ENCODE measurements around the gene DIDO1.

DNA sequence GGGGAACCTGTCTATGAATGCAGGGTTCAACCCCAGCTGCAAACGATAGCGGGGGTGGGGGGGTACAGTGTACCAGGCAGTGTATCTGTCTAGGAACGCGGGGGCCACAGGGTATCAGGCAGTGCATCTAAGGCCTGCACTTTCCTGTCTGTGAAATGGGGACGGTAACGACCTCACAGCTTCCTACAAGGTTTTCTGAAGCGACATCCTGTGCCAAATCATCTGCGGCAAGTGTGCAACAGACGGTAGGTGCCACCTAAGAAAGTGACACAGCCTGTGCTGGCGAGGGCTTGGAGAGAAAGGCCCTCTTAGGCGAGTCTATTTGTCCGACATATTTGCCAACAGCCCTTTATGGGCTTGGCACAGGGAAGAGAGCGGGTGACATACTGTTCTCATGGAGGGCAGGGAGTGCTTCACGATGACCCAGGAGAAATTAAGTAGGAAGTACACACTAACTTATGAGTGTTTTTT, 3.8 kb downstream of the DIDO1 start:
- no peak for TF ChIP-seq POLR2A (IDR thresholded peaks at IDR 0.05)
- TF ChIP-seq, protein P1, sequence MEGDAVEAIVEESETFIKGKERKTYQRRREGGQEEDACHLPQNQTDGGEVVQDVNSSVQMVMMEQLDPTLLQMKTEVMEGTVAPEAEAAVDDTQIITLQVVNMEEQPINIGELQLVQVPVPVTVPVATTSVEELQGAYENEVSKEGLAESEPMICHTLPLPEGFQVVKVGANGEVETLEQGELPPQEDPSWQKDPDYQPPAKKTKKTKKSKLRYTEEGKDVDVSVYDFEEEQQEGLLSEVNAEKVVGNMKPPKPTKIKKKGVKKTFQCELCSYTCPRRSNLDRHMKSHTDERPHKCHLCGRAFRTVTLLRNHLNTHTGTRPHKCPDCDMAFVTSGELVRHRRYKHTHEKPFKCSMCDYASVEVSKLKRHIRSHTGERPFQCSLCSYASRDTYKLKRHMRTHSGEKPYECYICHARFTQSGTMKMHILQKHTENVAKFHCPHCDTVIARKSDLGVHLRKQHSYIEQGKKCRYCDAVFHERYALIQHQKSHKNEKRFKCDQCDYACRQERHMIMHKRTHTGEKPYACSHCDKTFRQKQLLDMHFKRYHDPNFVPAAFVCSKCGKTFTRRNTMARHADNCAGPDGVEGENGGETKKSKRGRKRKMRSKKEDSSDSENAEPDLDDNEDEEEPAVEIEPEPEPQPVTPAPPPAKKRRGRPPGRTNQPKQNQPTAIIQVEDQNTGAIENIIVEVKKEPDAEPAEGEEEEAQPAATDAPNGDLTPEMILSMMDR (IDR thresholded peaks at IDR 0.05): no peak

Measured in Peyer's patch (tissue), 4 donors.